ENCODE measurements around the gene RAMACL.

The RAMACL gene

GRCh38 chr6:166581091-166581511 is 5.4 kb downstream of the RAMACL start:
- Histone ChIP-seq H3K4me1 (ENCODE audit: insufficient read depth, low read length) (no peaks in the 10 kb centered on the region), H3K9ac (ENCODE audit: low read depth, low read length) (no peak overlapping the region), H3K9me3 (ENCODE audit: control insufficient read depth, insufficient read depth, low read length) (no peaks in the 10 kb centered on the region), H3K36me3 (ENCODE audit: insufficient read depth, low read length) (no peaks in the 10 kb centered on the region)

GRCh38 chr6:166580076-166581050 is 6.1 kb downstream of the RAMACL start:
- Histone ChIP-seq H3K4me1 (ENCODE audit: insufficient read depth, low read length) (no peaks in the 10 kb centered on the region), H3K9ac (ENCODE audit: low read depth, low read length) (no peak overlapping the region), H3K9me3 (ENCODE audit: control insufficient read depth, insufficient read depth, low read length) (no peaks in the 10 kb centered on the region), H3K36me3 (ENCODE audit: insufficient read depth, low read length) (no peaks in the 10 kb centered on the region)

- Histone ChIP-seq H3K4me1 (ENCODE audit: insufficient read depth, low read length) (no peaks in the 10 kb centered on the region), H3K9me3 (ENCODE audit: control insufficient read depth, insufficient read depth, low read length) (no peaks in the 10 kb centered on the region), H3K36me3 (ENCODE audit: insufficient read depth, low read length) (no peaks in the 10 kb centered on the region), H3K9ac (ENCODE audit: low read depth, low read length) (no peak overlapping the region)
These were observed 7.1 kb downstream of the RAMACL start for GRCh38 chr6:166579237-166579850.

- no peak overlapping the region for H3K9ac ChIP-seq (ENCODE audit: low read depth, low read length)
- no peaks in the 10 kb centered on the region for H3K9me3 ChIP-seq (ENCODE audit: control insufficient read depth, insufficient read depth, low read length)
These were observed 7.8 kb downstream of the RAMACL start for GRCh38 chr6:166578536-166579236.

GRCh38 chr6:166575205-166575604 is 11.3 kb downstream of the RAMACL start:
- Histone ChIP-seq H3K9ac (ENCODE audit: low read depth, low read length) (no peak overlapping the region), H3K36me3 (ENCODE audit: insufficient read depth, low read length) (no peaks in the 10 kb centered on the region), H3K9me3 (ENCODE audit: control insufficient read depth, insufficient read depth, low read length) (no peaks in the 10 kb centered on the region), H3K4me1 (ENCODE audit: insufficient read depth, low read length) (peaks cover 17% of the 10 kb centered on the region)

More at GRCh38 chr6:166578536-166579236, 7.8 kb downstream of the RAMACL start:
- Histone ChIP-seq H3K36me3 (ENCODE audit: insufficient read depth, low read length) (no peaks in the 10 kb centered on the region), H3K4me1 (ENCODE audit: insufficient read depth, low read length) (no peaks in the 10 kb centered on the region)

- Histone ChIP-seq H3K4me1 (ENCODE audit: insufficient read depth, low read length) (peaks cover 17% of the 10 kb centered on the region), H3K36me3 (ENCODE audit: insufficient read depth, low read length) (no peaks in the 10 kb centered on the region), H3K9me3 (ENCODE audit: control insufficient read depth, insufficient read depth, low read length) (no peaks in the 10 kb centered on the region), H3K9ac (ENCODE audit: low read depth, low read length) (no peak overlapping the region)
These were observed 12.8 kb downstream of the RAMACL start for GRCh38 chr6:166573511-166574216.

- peaks cover 20% of the 10 kb centered on the region for H3K4me1 ChIP-seq (ENCODE audit: insufficient read depth, low read length)
- H3K9me3 ChIP-seq (ENCODE audit: control insufficient read depth, insufficient read depth, low read length) = no peaks in the 10 kb centered on the region
- no peaks in the 10 kb centered on the region for H3K36me3 ChIP-seq (ENCODE audit: insufficient read depth, low read length)
- no peak overlapping the region for H3K9ac ChIP-seq (ENCODE audit: low read depth, low read length)
These were observed 13.9 kb downstream of the RAMACL start for GRCh38 chr6:166572370-166573261.

- no peak overlapping the region for H3K9ac ChIP-seq (ENCODE audit: low read depth, low read length)
- no peaks in the 10 kb centered on the region for H3K36me3 ChIP-seq (ENCODE audit: insufficient read depth, low read length)
- no peaks in the 10 kb centered on the region for H3K9me3 ChIP-seq (ENCODE audit: control insufficient read depth, insufficient read depth, low read length)
- H3K4me1 ChIP-seq (ENCODE audit: insufficient read depth, low read length) = peaks cover 20% of the 10 kb centered on the region
These were observed 15.4 kb downstream of the RAMACL start for GRCh38 chr6:166570929-166571713.

GRCh38 chr6:166569206-166569605 is 17.3 kb downstream of the RAMACL start:
- no peak overlapping the region for H3K9ac ChIP-seq (ENCODE audit: low read depth, low read length)
- peaks cover 20% of the 10 kb centered on the region for H3K4me1 ChIP-seq (ENCODE audit: insufficient read depth, low read length)
- H3K9me3 ChIP-seq (ENCODE audit: control insufficient read depth, insufficient read depth, low read length) = no peaks in the 10 kb centered on the region

GRCh38 chr6:166567813-166568212 is 18.7 kb downstream of the RAMACL start:
- H3K9ac ChIP-seq (ENCODE audit: low read depth, low read length) = no peak overlapping the region

More at GRCh38 chr6:166569206-166569605, 17.3 kb downstream of the RAMACL start:
- H3K36me3 ChIP-seq (ENCODE audit: insufficient read depth, low read length) = no peaks in the 10 kb centered on the region

GRCh38 chr6:166567107-166567506 is 19.4 kb downstream of the RAMACL start:
- no peaks in the 10 kb centered on the region for H3K9me3 ChIP-seq (ENCODE audit: control insufficient read depth, insufficient read depth, low read length)
- H3K36me3 ChIP-seq (ENCODE audit: insufficient read depth, low read length) = no peaks in the 10 kb centered on the region
- no peak overlapping the region for H3K9ac ChIP-seq (ENCODE audit: low read depth, low read length)
- H3K4me1 ChIP-seq (ENCODE audit: insufficient read depth, low read length) = peaks cover 7% of the 10 kb centered on the region

More at GRCh38 chr6:166567813-166568212, 18.7 kb downstream of the RAMACL start:
- Histone ChIP-seq H3K9me3 (ENCODE audit: control insufficient read depth, insufficient read depth, low read length) (no peaks in the 10 kb centered on the region), H3K4me1 (ENCODE audit: insufficient read depth, low read length) (peaks cover 13% of the 10 kb centered on the region), H3K36me3 (ENCODE audit: insufficient read depth, low read length) (no peaks in the 10 kb centered on the region)

GRCh38 chr6:166566026-166567011 is 20.2 kb downstream of the RAMACL start:
- no peak overlapping the region for H3K9ac ChIP-seq (ENCODE audit: low read depth, low read length)
- no peaks in the 10 kb centered on the region for H3K36me3 ChIP-seq (ENCODE audit: insufficient read depth, low read length)

More at GRCh38 chr6:166566026-166567011, 20.2 kb downstream of the RAMACL start:
- Histone ChIP-seq H3K9me3 (ENCODE audit: control insufficient read depth, insufficient read depth, low read length) (no peaks in the 10 kb centered on the region), H3K4me1 (ENCODE audit: insufficient read depth, low read length) (peaks cover 5% of the 10 kb centered on the region)

Measured in ES-I3 (cell line).